Colon (tissue), 2 donors: Measurements from ENCODE around the gene ITGAL.
"Not testable (repeated sequence)": the region's sequence is repeated elsewhere in the genome, so short reads cannot be mapped to it uniquely, and the experiment has no call there.

Experiments
- FAIRE-seq: peaks from 2 replicates; lab custom pipeline; 2012; peaks lifted over from hg19 to GRCh38; lab: Jason Lieb, UNC
- donor health status: control.
- donor health status: control.

Gene ITGAL

GRCh38 chr16:30526137-30526822 is 53.7 kb downstream of the ITGAL start, which contains the start of gene ZNF768:
Gene ZNF768, minus strand, starts transcription at chr16:30526566. Its CDS starts 153 bp downstream, at chr16:30526413.
- FAIRE-seq, result no peak

- FAIRE-seq, result no peak
Measured at GRCh38 chr16:30526823-30527634, 54.5 kb downstream of the ITGAL start.

GRCh38 chr16:30527635-30528178 is 55.2 kb downstream of the ITGAL start:
- no peak for FAIRE-seq

- no peak for FAIRE-seq
Measured at GRCh38 chr16:30528799-30529457, 56.4 kb downstream of the ITGAL start.

- FAIRE-seq, result no peak
Measured at GRCh38 chr16:30530163-30531037, 57.9 kb downstream of the ITGAL start.

- FAIRE-seq, result no peak
Measured at GRCh38 chr16:30532285-30533145, 60.0 kb downstream of the ITGAL start.

GRCh38 chr16:30533146-30533522 is 60.6 kb downstream of the ITGAL start:
- no peak for FAIRE-seq

- FAIRE-seq, result no peak
Measured at GRCh38 chr16:30533748-30534367, 61.3 kb downstream of the ITGAL start.

- FAIRE-seq, result no peak
Measured at GRCh38 chr16:30534368-30535105, 62.0 kb downstream of the ITGAL start, which contains the start of gene ZNF747. Gene ZNF747, minus strand, starts transcription at chr16:30534858. Its CDS starts 179 bp downstream, at chr16:30534679.

GRCh38 chr16:30535106-30535776 is 62.7 kb downstream of the ITGAL start:
- no peak for FAIRE-seq

- FAIRE-seq, result no peak
Measured at GRCh38 chr16:30535777-30536190, 63.2 kb downstream of the ITGAL start.

- FAIRE-seq, result not testable (repeated sequence)
Measured at GRCh38 chr16:30536391-30537024, 64.0 kb downstream of the ITGAL start.

- no peak for FAIRE-seq
Measured at GRCh38 chr16:30539000-30539964, 66.7 kb downstream of the ITGAL start.

GRCh38 chr16:30539986-30540526 is 67.5 kb downstream of the ITGAL start:
- FAIRE-seq, result not testable (repeated sequence)

GRCh38 chr16:30540916-30541464 is 68.4 kb downstream of the ITGAL start:
- FAIRE-seq, result not testable (repeated sequence)
